NCI-H69 (cell line): Measurements from ENCODE around the gene SPIRE2.
A peak's percentile ranks its signal among the peaks of the same experiment; 100 is the strongest.
"Not testable (repeated sequence)": the region's sequence is repeated elsewhere in the genome, so short reads cannot be mapped to it uniquely, and the experiment has no call there.

ENCODE experiments used
- DNase-seq: peaks from one replicate; lab custom pipeline; 2025; lab: John Stamatoyannopoulos, UW

Gene SPIRE2

GRCh38 chr16:89898201-89898967 lies 70.1 kb downstream of the SPIRE2 start:
- DNase-seq: no peak

GRCh38 chr16:89899879-89900481 lies 71.7 kb downstream of the SPIRE2 start:
- DNase-seq: no peak

GRCh38 chr16:89900885-89901284 lies 72.6 kb downstream of the SPIRE2 start:
- no peak for DNase-seq

- no peak for DNase-seq
Observed at GRCh38 chr16:89902980-89903379, 74.7 kb downstream of the SPIRE2 start.

- DNase-seq: no peak
Observed at GRCh38 chr16:89903908-89904515, 75.7 kb downstream of the SPIRE2 start.

GRCh38 chr16:89904606-89905510 lies 76.6 kb downstream of the SPIRE2 start:
- no peak for DNase-seq

GRCh38 chr16:89905511-89906139 lies 77.3 kb downstream of the SPIRE2 start:
- no peak for DNase-seq

GRCh38 chr16:89906140-89907025 lies 78.1 kb downstream of the SPIRE2 start:
- no peak for DNase-seq

GRCh38 chr16:89907055-89907814 lies 79.0 kb downstream of the SPIRE2 start:
- no peak for DNase-seq

- DNase-seq: no peak
Observed at GRCh38 chr16:89908236-89908635, 80.0 kb downstream of the SPIRE2 start.

- peak; percentile 54 for DNase-seq
Observed at GRCh38 chr16:89909777-89910716, 81.8 kb downstream of the SPIRE2 start.

GRCh38 chr16:89910717-89911354 lies 82.6 kb downstream of the SPIRE2 start:
- no peak for DNase-seq

- DNase-seq: no peak
Observed at GRCh38 chr16:89911375-89911774, 83.1 kb downstream of the SPIRE2 start.

- DNase-seq: no peak
Observed at GRCh38 chr16:89912143-89912542, 83.9 kb downstream of the SPIRE2 start.

GRCh38 chr16:89912627-89913026 lies 84.4 kb downstream of the SPIRE2 start:
- no peak for DNase-seq

GRCh38 chr16:89913408-89914387 lies 85.4 kb downstream of the SPIRE2 start:
- no peak for DNase-seq

GRCh38 chr16:89914642-89915285 lies 86.5 kb downstream of the SPIRE2 start:
- not testable (repeated sequence) for DNase-seq
